Measurements from ENCODE around the gene RSPO4. TPM values are rescaled to one million over a fixed set of nuclear protein-coding genes. Genes with fewer than 3 reads are reported as not detected.
A peak's percentile ranks its signal among the peaks of the same experiment; 100 is the strongest.

The RSPO4 gene
- total RNA-seq, 1 donor from 2014 or later = 0.34 TPM

DNA sequence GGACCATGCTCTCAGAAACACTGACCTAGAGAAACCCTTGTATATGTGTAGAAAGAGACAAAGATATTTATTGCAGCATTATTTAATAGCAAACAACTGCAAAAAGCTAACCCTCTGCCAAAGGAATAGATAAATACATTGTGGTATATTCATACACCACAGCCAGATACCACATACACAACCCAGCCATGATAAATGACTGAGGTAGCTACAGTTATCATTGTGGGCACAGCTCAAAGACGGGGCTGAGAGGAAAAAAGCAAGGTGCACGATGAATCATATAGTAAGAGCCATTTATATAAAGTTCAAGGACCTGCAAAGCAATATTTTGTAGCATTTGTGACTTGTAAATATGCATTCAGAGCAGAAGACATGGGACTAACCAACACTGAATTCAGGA is 30.8 kb downstream of the RSPO4 start:
- no peak overlapping the region for H3K4me2 ChIP-seq (ENCODE audit: low read length)
- H3K4me1 Mint-ChIP-seq (ENCODE audit: low read depth, unreplicated experiment) = no peaks in the 10 kb centered on the region
- no peak for TF ChIP-seq EZH2 (IDR thresholded peaks at IDR 0.05; ENCODE audit: insufficient read depth, low read length)
- TF ChIP-seq, protein P1, sequence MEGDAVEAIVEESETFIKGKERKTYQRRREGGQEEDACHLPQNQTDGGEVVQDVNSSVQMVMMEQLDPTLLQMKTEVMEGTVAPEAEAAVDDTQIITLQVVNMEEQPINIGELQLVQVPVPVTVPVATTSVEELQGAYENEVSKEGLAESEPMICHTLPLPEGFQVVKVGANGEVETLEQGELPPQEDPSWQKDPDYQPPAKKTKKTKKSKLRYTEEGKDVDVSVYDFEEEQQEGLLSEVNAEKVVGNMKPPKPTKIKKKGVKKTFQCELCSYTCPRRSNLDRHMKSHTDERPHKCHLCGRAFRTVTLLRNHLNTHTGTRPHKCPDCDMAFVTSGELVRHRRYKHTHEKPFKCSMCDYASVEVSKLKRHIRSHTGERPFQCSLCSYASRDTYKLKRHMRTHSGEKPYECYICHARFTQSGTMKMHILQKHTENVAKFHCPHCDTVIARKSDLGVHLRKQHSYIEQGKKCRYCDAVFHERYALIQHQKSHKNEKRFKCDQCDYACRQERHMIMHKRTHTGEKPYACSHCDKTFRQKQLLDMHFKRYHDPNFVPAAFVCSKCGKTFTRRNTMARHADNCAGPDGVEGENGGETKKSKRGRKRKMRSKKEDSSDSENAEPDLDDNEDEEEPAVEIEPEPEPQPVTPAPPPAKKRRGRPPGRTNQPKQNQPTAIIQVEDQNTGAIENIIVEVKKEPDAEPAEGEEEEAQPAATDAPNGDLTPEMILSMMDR (IDR thresholded peaks at IDR 0.05; ENCODE audit: insufficient read depth, low read depth, low read length) = no peak
- H3K79me2 ChIP-seq (ENCODE audit: insufficient read depth, low read length) = no peaks in the 10 kb centered on the region
- peaks cover 48% of the 10 kb centered on the region for H3K27me3 Mint-ChIP-seq (ENCODE audit: low read depth, unreplicated experiment)
- no peak overlapping the region for H3K9ac ChIP-seq (ENCODE audit: low read length)
- no peak overlapping the region for H3K27ac Mint-ChIP-seq (ENCODE audit: unreplicated experiment)
- H3K36me3 ChIP-seq (ENCODE audit: insufficient read depth, low read length) = no peaks in the 10 kb centered on the region
- FAIRE-seq = no peak
- no peaks in the 10 kb centered on the region for H3K9me3 ChIP-seq (ENCODE audit: insufficient read depth, low read depth, low read length)
- no peaks in the 10 kb centered on the region for H3K9me3 Mint-ChIP-seq (ENCODE audit: unreplicated experiment)
- H4K20me1 ChIP-seq (ENCODE audit: insufficient read depth, low read length) = no peaks in the 10 kb centered on the region
- no peaks in the 10 kb centered on the region for H3K27me3 ChIP-seq (ENCODE audit: insufficient read depth, low read length)
- DNase-seq (ENCODE audit: low read depth) = no peak
- no peaks in the 10 kb centered on the region for H3K4me1 ChIP-seq (ENCODE audit: insufficient read depth, low read length)
- H2AFZ ChIP-seq (ENCODE audit: low read depth, low read length) = no peak overlapping the region
- no peak overlapping the region for H3K4me3 Mint-ChIP-seq (ENCODE audit: unreplicated experiment)
- no peak overlapping the region for H3K4me3 ChIP-seq (ENCODE audit: insufficient read depth, low read depth, low read length)
- H3K27ac ChIP-seq (ENCODE audit: low read depth, low read length) = no peak overlapping the region
- no peaks in the 10 kb centered on the region for H3K36me3 Mint-ChIP-seq (ENCODE audit: low read depth, unreplicated experiment)

DNA sequence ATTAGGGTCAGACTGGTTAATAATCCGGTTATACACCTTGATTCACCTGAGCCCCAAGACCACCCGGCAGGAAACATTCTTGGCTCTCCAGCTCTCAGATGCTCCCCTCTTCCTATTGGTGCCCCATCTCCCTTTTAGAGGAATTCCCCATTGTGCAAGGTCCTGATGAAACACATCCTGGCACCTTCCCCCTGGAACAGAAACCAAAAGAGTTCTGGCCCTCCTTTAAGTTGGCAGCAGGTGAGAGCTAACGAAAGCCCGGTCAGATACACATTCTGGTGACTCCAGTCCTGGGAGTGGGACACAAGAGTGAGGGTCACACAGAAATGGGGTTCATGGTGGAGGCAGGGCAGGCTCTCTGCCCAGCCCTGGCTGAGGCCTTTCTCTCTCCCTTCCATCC is 32.2 kb downstream of the RSPO4 start:
- TF ChIP-seq EZH2 (IDR thresholded peaks at IDR 0.05; ENCODE audit: insufficient read depth, low read length) = no peak
- TF ChIP-seq, protein P1 (IDR thresholded peaks at IDR 0.05; ENCODE audit: insufficient read depth, low read depth, low read length) = no peak
- H3K4me1 ChIP-seq (ENCODE audit: insufficient read depth, low read length) = no peaks in the 10 kb centered on the region
- Mint-ChIP-seq H3K27me3 (ENCODE audit: low read depth, unreplicated experiment) (peaks cover 48% of the 10 kb centered on the region), H3K9me3 (ENCODE audit: unreplicated experiment) (no peaks in the 10 kb centered on the region), H3K4me3 (ENCODE audit: unreplicated experiment) (no peak overlapping the region), H3K36me3 (ENCODE audit: low read depth, unreplicated experiment) (no peaks in the 10 kb centered on the region), H3K4me1 (ENCODE audit: low read depth, unreplicated experiment) (no peaks in the 10 kb centered on the region), H3K27ac (ENCODE audit: unreplicated experiment) (no peak overlapping the region)
- H3K9me3 ChIP-seq (ENCODE audit: insufficient read depth, low read depth, low read length) = no peaks in the 10 kb centered on the region
- H3K79me2 ChIP-seq (ENCODE audit: insufficient read depth, low read length) = no peaks in the 10 kb centered on the region
- H3K4me3 ChIP-seq (ENCODE audit: insufficient read depth, low read depth, low read length) = no peak overlapping the region
- H3K9ac ChIP-seq (ENCODE audit: low read length) = no peak overlapping the region
- no peak overlapping the region for H3K27ac ChIP-seq (ENCODE audit: low read depth, low read length)
- H4K20me1 ChIP-seq (ENCODE audit: insufficient read depth, low read length) = no peaks in the 10 kb centered on the region
- H3K4me2 ChIP-seq (ENCODE audit: low read length) = no peak overlapping the region
- FAIRE-seq = no peak
- no peak for DNase-seq (ENCODE audit: low read depth)
- no peaks in the 10 kb centered on the region for H3K27me3 ChIP-seq (ENCODE audit: insufficient read depth, low read length)
- no peaks in the 10 kb centered on the region for H3K36me3 ChIP-seq (ENCODE audit: insufficient read depth, low read length)
- no peak overlapping the region for H2AFZ ChIP-seq (ENCODE audit: low read depth, low read length)

- Histone ChIP-seq H3K9ac (ENCODE audit: low read length) (no peak overlapping the region), H3K9me3 (ENCODE audit: insufficient read depth, low read depth, low read length) (no peaks in the 10 kb centered on the region), H2AFZ (ENCODE audit: low read depth, low read length) (no peak overlapping the region), H3K27me3 (ENCODE audit: insufficient read depth, low read length) (no peaks in the 10 kb centered on the region), H3K27ac (ENCODE audit: low read depth, low read length) (no peak overlapping the region), H3K4me2 (ENCODE audit: low read length) (no peak overlapping the region), H4K20me1 (ENCODE audit: insufficient read depth, low read length) (no peaks in the 10 kb centered on the region), H3K4me1 (ENCODE audit: insufficient read depth, low read length) (no peaks in the 10 kb centered on the region), H3K79me2 (ENCODE audit: insufficient read depth, low read length) (no peaks in the 10 kb centered on the region), H3K36me3 (ENCODE audit: insufficient read depth, low read length) (no peaks in the 10 kb centered on the region), H3K4me3 (ENCODE audit: insufficient read depth, low read depth, low read length) (no peak overlapping the region)
- FAIRE-seq = no peak
- H3K36me3 Mint-ChIP-seq (ENCODE audit: low read depth, unreplicated experiment) = no peaks in the 10 kb centered on the region
- no peak overlapping the region for H3K4me3 Mint-ChIP-seq (ENCODE audit: unreplicated experiment)
- no peaks in the 10 kb centered on the region for H3K4me1 Mint-ChIP-seq (ENCODE audit: low read depth, unreplicated experiment)
- H3K9me3 Mint-ChIP-seq (ENCODE audit: unreplicated experiment) = no peaks in the 10 kb centered on the region
- peaks cover 49% of the 10 kb centered on the region for H3K27me3 Mint-ChIP-seq (ENCODE audit: low read depth, unreplicated experiment)
- TF ChIP-seq, protein P1 (IDR thresholded peaks at IDR 0.05; ENCODE audit: insufficient read depth, low read depth, low read length) = no peak
- TF ChIP-seq EZH2 (IDR thresholded peaks at IDR 0.05; ENCODE audit: insufficient read depth, low read length) = no peak
- H3K27ac Mint-ChIP-seq (ENCODE audit: unreplicated experiment) = no peak overlapping the region
- DNase-seq (ENCODE audit: low read depth) = peak; percentile 6
Observed at GRCh38 chr20:967796-968742, 34.0 kb downstream of the RSPO4 start.
